ENCODE results near the gene PRKCE.

The PRKCE gene

DNA sequence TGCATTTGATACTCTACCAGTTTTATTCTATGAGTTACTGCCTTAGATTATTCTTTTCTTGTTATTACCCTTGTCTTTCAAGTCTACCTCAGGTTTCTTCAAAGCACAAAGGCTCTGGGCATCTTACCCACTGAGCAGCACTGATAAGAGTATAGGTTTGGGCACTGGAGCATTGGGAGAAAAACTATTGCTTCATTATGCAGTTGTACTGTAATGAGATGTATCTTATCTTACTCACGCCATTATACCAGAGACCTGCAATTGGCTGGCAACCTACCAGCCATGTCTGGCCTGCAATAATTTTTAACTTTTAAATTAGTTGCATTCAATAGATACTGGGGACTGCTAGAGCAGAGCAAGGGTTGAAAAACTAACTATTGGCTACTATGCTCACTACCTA, 21.5 kb upstream of the PRKCE start:
- TF ChIP-seq, protein P1, sequence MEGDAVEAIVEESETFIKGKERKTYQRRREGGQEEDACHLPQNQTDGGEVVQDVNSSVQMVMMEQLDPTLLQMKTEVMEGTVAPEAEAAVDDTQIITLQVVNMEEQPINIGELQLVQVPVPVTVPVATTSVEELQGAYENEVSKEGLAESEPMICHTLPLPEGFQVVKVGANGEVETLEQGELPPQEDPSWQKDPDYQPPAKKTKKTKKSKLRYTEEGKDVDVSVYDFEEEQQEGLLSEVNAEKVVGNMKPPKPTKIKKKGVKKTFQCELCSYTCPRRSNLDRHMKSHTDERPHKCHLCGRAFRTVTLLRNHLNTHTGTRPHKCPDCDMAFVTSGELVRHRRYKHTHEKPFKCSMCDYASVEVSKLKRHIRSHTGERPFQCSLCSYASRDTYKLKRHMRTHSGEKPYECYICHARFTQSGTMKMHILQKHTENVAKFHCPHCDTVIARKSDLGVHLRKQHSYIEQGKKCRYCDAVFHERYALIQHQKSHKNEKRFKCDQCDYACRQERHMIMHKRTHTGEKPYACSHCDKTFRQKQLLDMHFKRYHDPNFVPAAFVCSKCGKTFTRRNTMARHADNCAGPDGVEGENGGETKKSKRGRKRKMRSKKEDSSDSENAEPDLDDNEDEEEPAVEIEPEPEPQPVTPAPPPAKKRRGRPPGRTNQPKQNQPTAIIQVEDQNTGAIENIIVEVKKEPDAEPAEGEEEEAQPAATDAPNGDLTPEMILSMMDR (conservative IDR thresholded peaks at IDR 0.05; ENCODE audit: low read depth, low read length), result no peak
- no peak overlapping the region for H3K4me3 ChIP-seq (ENCODE audit: low read length)

DNA sequence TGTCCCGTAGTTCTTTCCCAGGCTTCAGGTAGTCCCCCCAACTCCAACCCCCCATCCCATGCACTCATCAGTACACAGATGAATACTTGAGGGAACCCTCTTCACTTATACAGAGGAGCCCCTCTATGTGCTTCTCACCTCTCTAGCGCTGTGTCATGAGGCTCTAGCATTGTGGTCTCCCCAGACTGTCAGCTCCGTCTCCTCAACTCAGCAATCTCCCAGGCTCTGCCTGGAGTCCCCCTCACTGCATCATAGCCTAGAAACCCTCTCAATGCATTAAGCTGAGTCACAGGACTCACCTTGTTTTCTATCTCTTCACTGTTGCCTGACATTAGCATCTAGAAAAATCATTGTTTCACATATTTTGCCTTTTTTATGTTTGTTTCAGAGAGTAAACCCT, 20.2 kb upstream of the PRKCE start:
- TF ChIP-seq, protein P1 (conservative IDR thresholded peaks at IDR 0.05; ENCODE audit: low read depth, low read length), result no peak
- no peak for DNase-seq (ENCODE audit: low read depth)

More for the DNA sequence above, 21.5 kb upstream of the PRKCE start:
- DNase-seq (ENCODE audit: low read depth), result no peak

DNA sequence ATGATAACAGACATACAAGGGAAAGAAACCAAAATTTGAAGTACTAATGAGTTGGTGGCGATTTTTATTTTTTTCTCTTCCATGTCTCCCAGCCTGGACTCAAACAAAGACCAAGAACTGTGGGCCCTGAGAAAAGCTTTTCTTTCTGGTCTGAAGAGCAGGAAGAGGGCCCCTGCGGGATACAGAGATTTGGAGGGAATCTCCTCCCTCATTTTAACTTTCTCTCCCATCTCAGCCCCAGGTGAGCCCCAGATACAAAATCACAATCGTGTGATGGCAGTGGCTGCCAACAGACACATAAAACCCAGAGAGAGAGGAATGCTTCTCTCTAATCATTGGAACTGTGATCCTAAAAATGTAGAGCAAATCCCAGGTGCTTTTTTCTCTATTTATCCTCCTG, 19.5 kb upstream of the PRKCE start:
- no peak for DNase-seq (ENCODE audit: low read depth)
- TF ChIP-seq, protein P1 (conservative IDR thresholded peaks at IDR 0.05; ENCODE audit: low read depth, low read length), result no peak
- H3K4me3 ChIP-seq (ENCODE audit: low read length), result no peak overlapping the region

More for the DNA sequence above, 20.2 kb upstream of the PRKCE start:
- no peak overlapping the region for H3K4me3 ChIP-seq (ENCODE audit: low read length)

DNA sequence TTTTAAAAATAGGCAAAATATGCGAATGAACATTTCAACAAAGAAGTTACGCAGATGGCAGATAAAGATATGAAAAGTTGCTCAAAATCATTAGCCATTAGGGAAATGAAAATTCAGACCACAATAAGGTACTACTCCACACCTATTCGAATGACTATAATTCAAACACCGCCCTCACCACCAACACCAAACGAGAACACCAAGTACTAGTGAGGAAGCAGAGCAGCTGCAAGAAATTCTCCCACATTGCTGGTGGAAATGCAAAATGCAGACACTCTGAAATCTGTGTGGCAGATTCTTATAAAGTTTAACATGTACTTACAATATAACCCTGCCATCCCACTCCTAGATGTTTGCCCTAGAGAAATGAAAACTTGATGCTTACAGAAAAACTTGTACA, 17.3 kb upstream of the PRKCE start:
- TF ChIP-seq, protein P1 (conservative IDR thresholded peaks at IDR 0.05; ENCODE audit: low read depth, low read length), result no peak
- DNase-seq (ENCODE audit: low read depth), result no peak
- H3K4me3 ChIP-seq (ENCODE audit: low read length), result no peak overlapping the region

DNA sequence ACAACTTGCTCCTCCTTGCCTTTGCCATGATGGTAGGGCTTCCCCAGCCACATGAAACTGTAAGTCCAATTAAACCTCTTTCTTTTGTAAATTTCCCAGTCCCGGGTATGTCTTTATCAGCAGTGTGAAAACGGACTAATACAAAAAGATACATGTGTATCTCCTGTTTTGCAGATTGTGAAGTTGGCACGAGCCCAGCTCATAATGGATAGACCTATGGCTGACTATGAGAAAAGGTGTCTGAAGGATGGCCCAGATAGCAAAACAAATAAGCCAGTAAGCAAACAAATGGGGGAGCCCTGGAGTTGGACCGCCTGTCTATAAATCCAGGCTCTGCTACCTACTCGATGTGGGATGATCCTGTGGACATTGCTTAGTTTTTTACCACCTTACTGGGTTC, 15.5 kb upstream of the PRKCE start:
- DNase-seq (ENCODE audit: low read depth), result no peak

DNA sequence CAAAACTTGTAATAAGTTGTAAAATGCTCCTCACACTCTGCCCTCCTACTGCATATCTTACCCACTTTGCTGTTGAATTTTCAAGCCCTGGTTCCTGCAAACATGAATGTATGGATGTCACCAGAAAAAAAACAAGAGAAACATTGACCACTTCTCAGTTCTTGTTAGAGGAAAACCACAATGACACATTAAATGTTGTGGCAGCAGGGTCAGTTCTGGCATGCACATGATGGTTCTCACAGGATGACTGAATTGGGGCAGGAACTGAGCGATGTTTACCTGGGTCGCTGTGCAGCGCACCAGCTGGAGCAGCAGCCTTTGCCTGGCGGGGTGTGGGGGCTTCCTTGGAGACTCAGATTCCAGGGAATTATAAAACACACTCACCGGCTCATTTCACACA, 14.0 kb upstream of the PRKCE start:
- no peak for DNase-seq (ENCODE audit: low read depth)
- H3K4me3 ChIP-seq (ENCODE audit: low read length), result no peak overlapping the region
- TF ChIP-seq, protein P1 (conservative IDR thresholded peaks at IDR 0.05; ENCODE audit: low read depth, low read length), result no peak

More for the DNA sequence above, 15.5 kb upstream of the PRKCE start:
- TF ChIP-seq, protein P1 (conservative IDR thresholded peaks at IDR 0.05; ENCODE audit: low read depth, low read length), result no peak
- no peak overlapping the region for H3K4me3 ChIP-seq (ENCODE audit: low read length)

DNA sequence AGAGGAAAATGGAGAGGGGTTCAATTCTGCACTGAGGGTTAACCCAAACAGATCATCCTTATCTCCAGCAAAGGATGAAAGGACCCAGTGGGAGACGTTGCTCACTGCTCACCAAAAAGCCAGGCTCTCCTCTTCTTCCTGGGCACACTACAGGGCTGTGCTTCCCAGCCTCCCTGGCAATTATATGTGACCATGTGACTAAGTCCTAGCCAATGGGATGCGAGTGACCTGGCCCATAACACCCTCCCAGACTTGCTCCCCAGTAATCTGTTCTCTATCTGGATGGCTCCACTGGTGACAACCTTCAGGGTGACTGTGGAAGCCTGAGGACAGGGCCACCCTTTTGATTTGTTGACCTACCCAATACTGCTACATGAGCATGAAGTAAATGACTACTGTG, 10.9 kb upstream of the PRKCE start:
- H3K4me3 ChIP-seq (ENCODE audit: low read length), result no peak overlapping the region
- DNase-seq (ENCODE audit: low read depth), result no peak
- TF ChIP-seq, protein P1 (conservative IDR thresholded peaks at IDR 0.05; ENCODE audit: low read depth, low read length), result no peak
